Progenitor cell of endocrine pancreas (in vitro differentiated cells): ENCODE results near the gene CAMK1D. TPM values are rescaled to one million over a fixed set of nuclear protein-coding genes. Genes with fewer than 3 reads are reported as not detected.

Experiments used
- DNase-seq: peaks from one replicate; pipeline ENCODE4 v3.0.0; 2021; ENCODE audit warnings: low spot score; ENCODE audit not compliant: unreplicated experiment
- H3K27ac Mint-ChIP-seq: 2 replicates; pipeline ENCODE4 v1.8.0; 2021; ENCODE audit warnings: mild to moderate bottlenecking, moderate library complexity, mixed read lengths
- H3K27me3 Mint-ChIP-seq: 2 replicates; pipeline ENCODE4 v1.8.0; 2021; ENCODE audit warnings: mixed read lengths
- H3K36me3 Mint-ChIP-seq: 2 replicates; pipeline ENCODE4 v1.8.0; 2022; ENCODE audit warnings: mixed read lengths; ENCODE audit not compliant: insufficient read depth
- H3K4me1 Mint-ChIP-seq: 2 replicates; pipeline ENCODE4 v1.8.0; 2021; ENCODE audit warnings: low read depth, mixed read lengths
- H3K4me3 Mint-ChIP-seq: 2 replicates; pipeline ENCODE4 v1.8.0; 2021; ENCODE audit warnings: low read depth, mild to moderate bottlenecking, moderate library complexity, mixed read lengths
- H3K9me3 Mint-ChIP-seq: 2 replicates; pipeline ENCODE4 v1.8.0; 2021; ENCODE audit warnings: low read depth, mixed read lengths
- CTCF ChIP-seq: fragments of 200-600 bp; sonication (generic); IDR thresholded peaks from one replicate; pipeline ENCODE4 v1.5.0; 2021; ENCODE audit warnings: antibody characterized with exemption, mild to moderate bottlenecking; ENCODE audit not compliant: unreplicated experiment
- total RNA-seq: library from RNA; stranded (reverse); gene quantifications from 2 replicates; pipeline ENCODE4 v1.2.1, GENCODE V29; 2021

Gene CAMK1D
- total RNA-seq, 1 donor from 2014 or later = 10.8 TPM

- TF ChIP-seq CTCF = no peak
- no peak overlapping the region for H3K4me3 Mint-ChIP-seq
- no peak for DNase-seq
- no peaks in the 10 kb centered on the region for H3K4me1 Mint-ChIP-seq
- peaks cover 8% of the 10 kb centered on the region for H3K27me3 Mint-ChIP-seq
- H3K27ac Mint-ChIP-seq = peak overlapping the region; percentile 13
- H3K9me3 Mint-ChIP-seq = no peaks in the 10 kb centered on the region
- H3K36me3 Mint-ChIP-seq = peaks cover 1% of the 10 kb centered on the region
Observed at GRCh38 chr10:12829831-12830390, 480.6 kb downstream of the CAMK1D start.

GRCh38 chr10:12832096-12832495 is 482.7 kb downstream of the CAMK1D start:
- no peak overlapping the region for H3K4me3 Mint-ChIP-seq
- peaks cover 7% of the 10 kb centered on the region for H3K27me3 Mint-ChIP-seq
- H3K36me3 Mint-ChIP-seq = peaks cover 1% of the 10 kb centered on the region
- no peak for TF ChIP-seq CTCF
- no peaks in the 10 kb centered on the region for H3K9me3 Mint-ChIP-seq
- H3K27ac Mint-ChIP-seq = no peak overlapping the region
- DNase-seq = no peak
- no peaks in the 10 kb centered on the region for H3K4me1 Mint-ChIP-seq

- Mint-ChIP-seq H3K27ac (no peak overlapping the region), H3K4me1 (no peaks in the 10 kb centered on the region), H3K9me3 (no peaks in the 10 kb centered on the region), H3K36me3 (no peaks in the 10 kb centered on the region), H3K4me3 (no peak overlapping the region), H3K27me3 (peaks cover 11% of the 10 kb centered on the region)
- no peak for DNase-seq
- no peak for TF ChIP-seq CTCF
Observed at GRCh38 chr10:12833451-12833850, 484.1 kb downstream of the CAMK1D start.

GRCh38 chr10:12834116-12834665 is 484.8 kb downstream of the CAMK1D start:
- Mint-ChIP-seq H3K4me1 (no peaks in the 10 kb centered on the region), H3K27me3 (peaks cover 15% of the 10 kb centered on the region), H3K9me3 (no peaks in the 10 kb centered on the region), H3K27ac (no peak overlapping the region), H3K4me3 (no peak overlapping the region), H3K36me3 (no peaks in the 10 kb centered on the region)
- no peak for DNase-seq
- TF ChIP-seq CTCF = no peak

- H3K9me3 Mint-ChIP-seq = no peaks in the 10 kb centered on the region
- H3K36me3 Mint-ChIP-seq = no peaks in the 10 kb centered on the region
- peaks cover 15% of the 10 kb centered on the region for H3K27me3 Mint-ChIP-seq
- no peak for DNase-seq
- no peak for TF ChIP-seq CTCF
- no peaks in the 10 kb centered on the region for H3K4me1 Mint-ChIP-seq
- H3K27ac Mint-ChIP-seq = no peak overlapping the region
- H3K4me3 Mint-ChIP-seq = no peak overlapping the region
Observed at GRCh38 chr10:12834721-12835120, 485.4 kb downstream of the CAMK1D start.
